GM23338 (cell line): ENCODE results near the gene PDE4C. TPM values are rescaled to one million over a fixed set of nuclear protein-coding genes. Genes with fewer than 3 reads are reported as not detected.

Source experiments
- ATAC-seq: fragments of 200-7000 bp; cut with Tn5 transposase; 3 replicates; pipeline ENCODE4 v1.9.1; 2020
- DNase-seq: peaks from one replicate; pipeline ENCODE4 v3.0.0-alpha.2; 2015; ENCODE audit warnings: low spot score
- H2AFZ ChIP-seq: fragments of 200-600 bp; sonication (generic); 2 replicates; pipeline ENCODE4 v1.8.0; 2016; ENCODE audit warnings: antibody characterized with exemption, mild to moderate bottlenecking, moderate library complexity
- H3F3A ChIP-seq: fragments of 200-600 bp; sonication (generic); replicated peaks from 2 replicates; pipeline ENCODE4 v1.8.0; 2017; ENCODE audit warnings: antibody characterized with exemption, mixed run types, low read depth
- H3K27ac ChIP-seq: fragments of 200-600 bp; sonication (generic); 2 replicates; pipeline ENCODE4 v1.6.1; 2016; ENCODE audit warnings: low read depth
- H3K27me3 ChIP-seq: fragments of 200-600 bp; sonication (generic); 2 replicates; pipeline ENCODE4 v1.8.0; 2016; ENCODE audit warnings: mild to moderate bottlenecking, mixed run types, moderate library complexity; ENCODE audit not compliant: insufficient read depth
- H3K36me3 ChIP-seq: fragments of 200-600 bp; sonication (generic); 2 replicates; pipeline ENCODE4 v1.8.0; 2016; ENCODE audit warnings: mild to moderate bottlenecking; ENCODE audit not compliant: insufficient read depth
- H3K4me1 ChIP-seq: fragments of 200-600 bp; sonication (generic); 2 replicates; pipeline ENCODE4 v1.8.0; 2016; ENCODE audit warnings: mild to moderate bottlenecking, moderate library complexity; ENCODE audit not compliant: insufficient read depth
- H3K4me2 ChIP-seq: fragments of 200-600 bp; sonication (generic); 2 replicates; pipeline ENCODE4 v1.7.1; 2017; ENCODE audit warnings: mixed run types
- H3K4me3 ChIP-seq: fragments of 200-600 bp; sonication (generic); 2 replicates; pipeline ENCODE4 v1.6.1; 2016; ENCODE audit warnings: mixed run types
- H3K79me2 ChIP-seq: fragments of 200-600 bp; sonication (generic); replicated peaks from 2 replicates; pipeline ENCODE4 v1.8.0; 2017; ENCODE audit warnings: mild to moderate bottlenecking; ENCODE audit not compliant: insufficient read depth
- H3K9me2 ChIP-seq: fragments of 200-600 bp; sonication (generic); 2 replicates; pipeline ENCODE4 v1.8.0; 2017; ENCODE audit not compliant: insufficient read depth
- H4K20me1 ChIP-seq: fragments of 200-600 bp; sonication (generic); replicated peaks from 2 replicates; pipeline ENCODE4 v1.8.0; 2017; ENCODE audit warnings: mild to moderate bottlenecking; ENCODE audit not compliant: insufficient read depth
- H3K27ac Mint-ChIP-seq: 2 replicates; pipeline ENCODE4 v1.8.0; 2020; ENCODE audit warnings: inconsistent platforms, mild to moderate bottlenecking, moderate library complexity, mixed read lengths
- H3K27me3 Mint-ChIP-seq: 3 replicates; pipeline ENCODE4 v1.8.0; 2022; ENCODE audit warnings: low read depth, mild to moderate bottlenecking, moderate library complexity, mixed read lengths, inconsistent platforms; ENCODE audit not compliant: insufficient read depth, poor library complexity
- H3K36me3 Mint-ChIP-seq: 3 replicates; pipeline ENCODE4 v1.8.0; 2021; ENCODE audit warnings: low read depth, mild to moderate bottlenecking, inconsistent platforms, moderate library complexity, mixed read lengths
- H3K4me1 Mint-ChIP-seq: 3 replicates; pipeline ENCODE4 v1.8.0; 2020; ENCODE audit warnings: mild to moderate bottlenecking, inconsistent platforms, mixed read lengths
- H3K4me3 Mint-ChIP-seq: 3 replicates; pipeline ENCODE4 v1.8.0; 2021; ENCODE audit warnings: moderate library complexity, mild to moderate bottlenecking, inconsistent platforms, mixed read lengths
- H3K9me3 Mint-ChIP-seq: 3 replicates; pipeline ENCODE4 v1.8.0; 2020; ENCODE audit warnings: moderate library complexity, mild to moderate bottlenecking, inconsistent platforms, mixed read lengths
- CREB1 ChIP-seq: fragments of 250-450 bp; sonication (Bioruptor Pico); IDR thresholded peaks from 2 replicates; pipeline ENCODE4 v1.5.0; 2020; ENCODE audit warnings: low read depth, mild to moderate bottlenecking, moderate library complexity
- CTCF ChIP-seq, 2 experiments: fragments of 200-600 bp in 1 of 2; sonication (generic) in 1 of 2; conservative IDR thresholded peaks; 2 replicates each; pipeline versions ENCODE4 v1.5.1 to v1.6.1; 2016 to 2017; ENCODE audit warnings: antibody characterized with exemption in 2 of 2, low read depth in 2 of 2, mild to moderate bottlenecking in 2 of 2, moderate library complexity in 1 of 2
- EZH2 ChIP-seq: fragments of 200-600 bp; sonication (generic); IDR thresholded peaks from one replicate; pipeline ENCODE4 v1.8.0; 2017; ENCODE audit warnings: antibody characterized with exemption, mild to moderate bottlenecking, low read depth; ENCODE audit not compliant: unreplicated experiment
- EZH2phosphoT487 ChIP-seq: fragments of 200-600 bp; sonication (generic); IDR thresholded peaks from one replicate; pipeline ENCODE4 v1.8.1; 2018; ENCODE audit warnings: antibody characterized with exemption; ENCODE audit not compliant: unreplicated experiment
- JUNB ChIP-seq: IDR thresholded peaks from one replicate; pipeline ENCODE4 v1.6.1; 2016; ENCODE audit warnings: antibody characterized with exemption; ENCODE audit not compliant: unreplicated experiment
- NANOG ChIP-seq: IDR thresholded peaks from 2 replicates; pipeline ENCODE4 v1.6.1; 2016; ENCODE audit warnings: antibody characterized with exemption, borderline replicate concordance
- POLR2AphosphoS5 ChIP-seq: IDR thresholded peaks from 2 replicates; pipeline ENCODE4 v1.6.1; 2016; ENCODE audit warnings: antibody characterized with exemption, low read depth
- STAT1 ChIP-seq: IDR thresholded peaks from one replicate; pipeline ENCODE4 v1.6.1; 2016; ENCODE audit warnings: antibody characterized with exemption; ENCODE audit not compliant: unreplicated experiment
- ZNF114 ChIP-seq: fragments of 250-450 bp; sonication (Bioruptor Pico); IDR thresholded peaks from 2 replicates; pipeline ENCODE4 v1.5.0; 2020; ENCODE audit warnings: mild to moderate bottlenecking, moderate library complexity
- ZNF331 ChIP-seq: fragments of 250-450 bp; sonication (Bioruptor Pico); IDR thresholded peaks from 2 replicates; pipeline ENCODE4 v1.5.0; 2020; ENCODE audit warnings: low read depth, mild to moderate bottlenecking, moderate library complexity
- ZNF462 ChIP-seq: fragments of 250-450 bp; sonication (Bioruptor Pico); IDR thresholded peaks from 2 replicates; pipeline ENCODE4 v1.5.0; 2020; ENCODE audit warnings: mild to moderate bottlenecking, moderate library complexity
- polyA plus RNA-seq: library from polyadenylated mRNA; unstranded; fragments of >200 nt; fragmentation: Nextera tagmentation; extraction: Ambion mirVana; gene quantifications from 2 replicates; pipeline ENCODE4 v1.2.1, GENCODE V29; 2016
- total RNA-seq: library from RNA; depleted of rRNA; stranded (reverse); fragments of >200 nt; shearing (Covaris generic); gene quantifications from 2 replicates; pipeline ENCODE4 v1.2.3, GENCODE V29; 2014
- TF ChIP-seq, protein P1 (sequence below): IDR thresholded peaks from one replicate; pipeline ENCODE4 v1.6.1; 2018; ENCODE audit warnings: antibody characterized with exemption; ENCODE audit not compliant: unreplicated experiment
- TF ChIP-seq, protein P2 (sequence below): IDR thresholded peaks from 2 replicates; pipeline ENCODE4 v1.6.1; 2016; ENCODE audit warnings: antibody characterized with exemption

PDE4C gene
- total and polyA plus RNA-seq, 2 experiments from 2014 or later = 1.6 to 3.6 TPM

DNA sequence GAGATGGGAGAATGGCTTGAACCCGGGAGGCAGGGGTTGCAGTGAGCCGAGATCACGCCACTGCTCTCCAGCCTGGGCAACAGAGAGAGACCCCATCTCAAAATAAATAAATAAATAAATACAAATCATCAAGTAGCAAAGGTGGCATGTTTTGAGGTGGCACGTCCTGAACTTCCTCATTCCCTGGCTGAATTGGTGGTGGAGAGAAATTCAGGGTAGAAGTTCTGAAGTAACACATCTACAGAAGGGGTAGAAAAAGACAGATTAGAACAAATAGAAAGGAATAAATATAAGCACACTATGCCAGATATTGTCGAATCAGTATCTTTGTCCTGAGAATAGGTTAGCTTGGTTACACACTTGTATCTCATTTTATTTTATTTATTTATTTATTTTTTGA, 46.3 kb downstream of the PDE4C start:
- H3K4me3 Mint-ChIP-seq = no peak overlapping the region
- peaks cover 8% of the 10 kb centered on the region for H3K27me3 Mint-ChIP-seq
- TF ChIP-seq CTCF (conservative IDR thresholded peaks at IDR 0.05; ENCODE audit: low read depth in 2 of 2) = no peak
- TF ChIP-seq CREB1 = no peak
- no peak for TF ChIP-seq EZH2phosphoT487
- no peak for TF ChIP-seq POLR2AphosphoS5
- TF ChIP-seq ZNF114 (CRISPR knock-in tag) = no peak
- TF ChIP-seq, protein P1, sequence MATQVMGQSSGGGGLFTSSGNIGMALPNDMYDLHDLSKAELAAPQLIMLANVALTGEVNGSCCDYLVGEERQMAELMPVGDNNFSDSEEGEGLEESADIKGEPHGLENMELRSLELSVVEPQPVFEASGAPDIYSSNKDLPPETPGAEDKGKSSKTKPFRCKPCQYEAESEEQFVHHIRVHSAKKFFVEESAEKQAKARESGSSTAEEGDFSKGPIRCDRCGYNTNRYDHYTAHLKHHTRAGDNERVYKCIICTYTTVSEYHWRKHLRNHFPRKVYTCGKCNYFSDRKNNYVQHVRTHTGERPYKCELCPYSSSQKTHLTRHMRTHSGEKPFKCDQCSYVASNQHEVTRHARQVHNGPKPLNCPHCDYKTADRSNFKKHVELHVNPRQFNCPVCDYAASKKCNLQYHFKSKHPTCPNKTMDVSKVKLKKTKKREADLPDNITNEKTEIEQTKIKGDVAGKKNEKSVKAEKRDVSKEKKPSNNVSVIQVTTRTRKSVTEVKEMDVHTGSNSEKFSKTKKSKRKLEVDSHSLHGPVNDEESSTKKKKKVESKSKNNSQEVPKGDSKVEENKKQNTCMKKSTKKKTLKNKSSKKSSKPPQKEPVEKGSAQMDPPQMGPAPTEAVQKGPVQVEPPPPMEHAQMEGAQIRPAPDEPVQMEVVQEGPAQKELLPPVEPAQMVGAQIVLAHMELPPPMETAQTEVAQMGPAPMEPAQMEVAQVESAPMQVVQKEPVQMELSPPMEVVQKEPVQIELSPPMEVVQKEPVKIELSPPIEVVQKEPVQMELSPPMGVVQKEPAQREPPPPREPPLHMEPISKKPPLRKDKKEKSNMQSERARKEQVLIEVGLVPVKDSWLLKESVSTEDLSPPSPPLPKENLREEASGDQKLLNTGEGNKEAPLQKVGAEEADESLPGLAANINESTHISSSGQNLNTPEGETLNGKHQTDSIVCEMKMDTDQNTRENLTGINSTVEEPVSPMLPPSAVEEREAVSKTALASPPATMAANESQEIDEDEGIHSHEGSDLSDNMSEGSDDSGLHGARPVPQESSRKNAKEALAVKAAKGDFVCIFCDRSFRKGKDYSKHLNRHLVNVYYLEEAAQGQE = no peak
- no peak for TF ChIP-seq ZNF462
- TF ChIP-seq ZNF331 = no peak
- TF ChIP-seq STAT1 = no peak
- TF ChIP-seq, protein P2, sequence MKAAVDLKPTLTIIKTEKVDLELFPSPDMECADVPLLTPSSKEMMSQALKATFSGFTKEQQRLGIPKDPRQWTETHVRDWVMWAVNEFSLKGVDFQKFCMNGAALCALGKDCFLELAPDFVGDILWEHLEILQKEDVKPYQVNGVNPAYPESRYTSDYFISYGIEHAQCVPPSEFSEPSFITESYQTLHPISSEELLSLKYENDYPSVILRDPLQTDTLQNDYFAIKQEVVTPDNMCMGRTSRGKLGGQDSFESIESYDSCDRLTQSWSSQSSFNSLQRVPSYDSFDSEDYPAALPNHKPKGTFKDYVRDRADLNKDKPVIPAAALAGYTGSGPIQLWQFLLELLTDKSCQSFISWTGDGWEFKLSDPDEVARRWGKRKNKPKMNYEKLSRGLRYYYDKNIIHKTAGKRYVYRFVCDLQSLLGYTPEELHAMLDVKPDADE = no peak
- no peak for TF ChIP-seq NANOG
- TF ChIP-seq JUNB = no peak
- TF ChIP-seq EZH2 = no peak
- H3K4me1 Mint-ChIP-seq = no peaks in the 10 kb centered on the region
- Histone ChIP-seq H3K4me3 (no peak overlapping the region), H3K27me3 (peaks cover 2% of the 10 kb centered on the region; the same call in 1 of the 2 replicates), H3K79me2 (no peaks in the 10 kb centered on the region), H3K36me3 (no peaks in the 10 kb centered on the region), H3F3A (no peaks in the 10 kb centered on the region), H2AFZ (no peak overlapping the region), H3K4me2 (no peak overlapping the region), H4K20me1 (no peaks in the 10 kb centered on the region), H3K27ac (no peak overlapping the region), H3K4me1 (no peaks in the 10 kb centered on the region), H3K9me2 (no peaks in the 10 kb centered on the region)
- H3K27ac Mint-ChIP-seq = no peak overlapping the region
- peaks cover 5% of the 10 kb centered on the region; the same call in 1 of the 3 replicates for H3K36me3 Mint-ChIP-seq
- ATAC-seq = no peak
- H3K9me3 Mint-ChIP-seq = no peaks in the 10 kb centered on the region
- DNase-seq = no peak
